ENCODE measurements around the gene OLFML2B.

DNA sequence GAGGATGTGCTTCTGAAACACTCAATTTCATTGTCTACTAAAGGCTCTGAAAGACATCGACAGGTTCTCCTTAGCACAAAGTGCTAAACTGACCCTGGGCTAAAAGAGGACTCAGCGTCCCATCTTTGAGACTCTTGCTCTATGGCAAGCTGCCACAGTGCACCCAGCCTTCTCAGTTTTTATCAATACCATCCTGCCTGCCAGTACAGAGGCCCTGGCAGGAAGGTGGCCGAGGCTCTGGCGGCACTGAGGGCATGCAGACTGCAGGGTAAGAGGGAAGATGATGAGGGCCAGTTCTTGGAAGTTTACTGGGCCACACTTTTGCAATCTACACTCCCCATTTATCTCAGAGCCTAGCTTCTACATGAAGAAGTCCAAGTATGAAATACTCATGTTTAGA lies 5.3 kb downstream of the OLFML2B start:
- TF ChIP-seq, protein P1, sequence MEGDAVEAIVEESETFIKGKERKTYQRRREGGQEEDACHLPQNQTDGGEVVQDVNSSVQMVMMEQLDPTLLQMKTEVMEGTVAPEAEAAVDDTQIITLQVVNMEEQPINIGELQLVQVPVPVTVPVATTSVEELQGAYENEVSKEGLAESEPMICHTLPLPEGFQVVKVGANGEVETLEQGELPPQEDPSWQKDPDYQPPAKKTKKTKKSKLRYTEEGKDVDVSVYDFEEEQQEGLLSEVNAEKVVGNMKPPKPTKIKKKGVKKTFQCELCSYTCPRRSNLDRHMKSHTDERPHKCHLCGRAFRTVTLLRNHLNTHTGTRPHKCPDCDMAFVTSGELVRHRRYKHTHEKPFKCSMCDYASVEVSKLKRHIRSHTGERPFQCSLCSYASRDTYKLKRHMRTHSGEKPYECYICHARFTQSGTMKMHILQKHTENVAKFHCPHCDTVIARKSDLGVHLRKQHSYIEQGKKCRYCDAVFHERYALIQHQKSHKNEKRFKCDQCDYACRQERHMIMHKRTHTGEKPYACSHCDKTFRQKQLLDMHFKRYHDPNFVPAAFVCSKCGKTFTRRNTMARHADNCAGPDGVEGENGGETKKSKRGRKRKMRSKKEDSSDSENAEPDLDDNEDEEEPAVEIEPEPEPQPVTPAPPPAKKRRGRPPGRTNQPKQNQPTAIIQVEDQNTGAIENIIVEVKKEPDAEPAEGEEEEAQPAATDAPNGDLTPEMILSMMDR (IDR thresholded peaks at IDR 0.05): no peak
- TF ChIP-seq POLR2A (IDR thresholded peaks at IDR 0.05) (no peak), POLR2AphosphoS5 (IDR thresholded peaks at IDR 0.05) (no peak)
